ENCODE measurements around the gene LTN1.
"Not testable (repeated sequence)": the region's sequence is repeated elsewhere in the genome, so short reads cannot be mapped to it uniquely, and the experiment has no call there.

The LTN1 gene

DNA sequence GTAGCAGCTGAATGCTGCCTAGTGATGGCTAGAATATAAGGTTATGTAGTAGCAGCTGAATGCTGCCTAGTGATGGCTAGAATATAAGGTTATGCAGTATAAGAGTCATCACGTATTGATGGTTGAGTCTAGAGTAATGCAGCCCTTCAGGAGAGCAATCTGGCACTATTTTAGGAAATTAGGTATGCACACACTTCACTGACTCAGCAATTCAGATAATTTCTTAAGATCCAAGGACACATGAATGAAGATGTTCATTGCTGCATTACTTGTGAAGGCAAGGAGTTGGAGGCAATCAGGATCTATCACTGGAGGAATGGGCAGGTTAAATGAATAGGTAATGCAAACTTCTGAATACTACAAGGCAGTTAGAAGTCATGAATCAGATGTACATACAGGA is 13.6 kb downstream of the LTN1 start:
- no peak for FAIRE-seq

DNA sequence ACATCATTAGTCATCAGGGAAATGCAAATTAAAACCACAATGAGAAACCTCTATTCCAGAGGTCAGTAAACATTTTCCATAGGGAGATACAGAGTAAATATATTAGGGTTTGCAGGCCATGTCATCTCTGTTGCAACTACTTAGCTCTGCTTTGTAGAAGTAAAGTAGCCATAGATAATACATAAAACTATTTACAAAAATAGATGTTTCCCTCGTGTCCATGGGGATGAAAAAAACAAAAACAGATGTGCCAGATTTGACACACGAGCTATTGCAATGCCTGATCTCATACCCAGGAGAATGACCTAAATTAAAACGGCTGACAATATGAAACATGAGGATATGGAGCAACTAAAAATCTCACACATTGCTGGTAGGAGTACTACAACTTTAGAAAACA is 17.3 kb downstream of the LTN1 start:
- no peak for FAIRE-seq

DNA sequence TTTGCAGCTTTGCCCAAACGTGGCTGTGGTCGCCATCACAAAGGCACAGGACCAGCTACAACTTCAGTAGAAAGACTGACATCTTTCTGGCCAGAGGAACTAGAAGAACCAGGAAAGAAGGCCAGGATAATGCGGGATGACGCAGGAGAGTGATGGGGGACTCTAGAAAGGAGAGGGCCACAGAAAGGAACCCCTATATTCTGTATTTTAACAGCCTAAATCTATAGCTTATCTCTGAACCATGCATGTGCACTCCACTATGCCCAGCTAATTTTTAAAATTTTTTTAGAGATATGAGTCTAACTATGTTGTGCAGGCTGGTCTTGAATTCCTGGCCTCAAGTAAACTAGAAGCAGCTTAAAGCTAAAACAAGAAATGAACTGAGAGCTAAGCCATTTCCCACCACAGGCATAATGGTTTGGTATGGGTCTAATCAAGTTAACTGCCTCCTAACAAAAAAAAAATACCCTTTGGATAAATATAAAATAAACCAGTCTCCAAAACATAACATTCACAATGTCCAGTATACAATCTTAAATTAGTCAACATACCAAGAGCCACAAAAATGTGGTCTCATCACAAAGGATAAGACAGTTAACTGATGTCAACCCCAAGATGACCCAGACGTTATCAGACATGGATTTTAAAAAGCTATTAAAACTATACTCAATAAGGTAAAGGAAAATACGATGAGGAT is 18.0 kb downstream of the LTN1 start:
- FAIRE-seq, result peak; percentile 31

DNA sequence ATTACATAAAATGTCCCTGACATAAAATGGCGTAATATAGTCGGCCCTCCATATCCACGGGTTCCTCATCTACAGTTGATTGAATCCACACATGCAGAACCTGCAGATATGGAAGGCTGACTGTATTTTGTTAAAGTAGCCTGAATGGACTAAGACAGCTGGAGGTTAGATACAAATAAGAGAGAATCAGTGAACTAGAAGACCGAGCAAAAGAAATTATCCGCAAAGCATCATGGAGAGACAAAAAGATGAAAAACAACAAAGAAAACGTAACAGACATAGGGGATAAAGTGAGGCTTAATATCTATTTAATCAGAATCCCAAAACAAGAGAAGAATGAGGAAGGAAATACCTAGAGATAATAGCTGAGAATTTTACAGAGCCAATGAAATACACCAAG is 20.3 kb downstream of the LTN1 start:
- no peak for FAIRE-seq

DNA sequence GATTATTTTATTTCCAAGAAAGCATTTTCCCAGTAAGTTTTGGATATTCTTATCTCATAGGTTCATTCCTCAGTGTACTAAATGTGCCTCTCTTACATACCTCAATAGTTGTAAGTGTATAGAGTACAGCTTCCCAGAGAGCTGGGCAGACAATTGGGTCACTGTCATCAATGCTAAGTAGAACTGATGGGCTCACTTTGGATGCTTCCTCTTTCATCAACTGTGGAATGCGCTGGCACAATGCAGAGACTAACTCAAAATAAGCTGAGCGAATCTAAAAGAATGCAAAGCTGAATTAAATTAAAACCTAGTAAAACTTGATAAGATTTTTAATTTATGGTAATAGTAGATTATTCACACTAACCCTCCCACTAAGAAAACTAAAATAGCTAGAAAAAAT is 21.5 kb downstream of the LTN1 start:
- no peak for FAIRE-seq

- FAIRE-seq, result no peak
Observed at GRCh38 chr21:28963831-28964230, 28.8 kb downstream of the LTN1 start.

- FAIRE-seq, result no peak
Observed at GRCh38 chr21:28962465-28962864, 30.2 kb downstream of the LTN1 start.

- FAIRE-seq, result no peak
Observed at GRCh38 chr21:28961927-28962326, 30.8 kb downstream of the LTN1 start.

DNA sequence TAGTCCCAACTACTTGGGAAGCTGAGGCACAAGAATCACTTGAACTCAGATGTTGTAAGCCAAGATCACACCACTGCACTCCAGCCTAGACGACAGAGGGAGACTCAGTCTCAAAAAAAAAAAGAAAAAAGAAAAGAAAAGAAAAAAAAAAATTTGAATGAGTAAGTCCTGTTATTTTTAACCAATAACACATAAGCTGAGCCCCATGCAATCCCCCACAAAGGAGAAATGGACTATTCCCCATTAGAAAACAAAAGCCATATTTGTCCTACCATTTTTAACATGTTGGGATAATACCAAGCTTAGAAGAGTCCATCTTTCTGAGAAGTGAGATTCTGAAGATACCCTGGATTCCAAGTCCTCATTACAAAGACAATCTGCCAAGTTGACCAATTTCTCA is 32.4 kb downstream of the LTN1 start:
- no peak for FAIRE-seq

DNA sequence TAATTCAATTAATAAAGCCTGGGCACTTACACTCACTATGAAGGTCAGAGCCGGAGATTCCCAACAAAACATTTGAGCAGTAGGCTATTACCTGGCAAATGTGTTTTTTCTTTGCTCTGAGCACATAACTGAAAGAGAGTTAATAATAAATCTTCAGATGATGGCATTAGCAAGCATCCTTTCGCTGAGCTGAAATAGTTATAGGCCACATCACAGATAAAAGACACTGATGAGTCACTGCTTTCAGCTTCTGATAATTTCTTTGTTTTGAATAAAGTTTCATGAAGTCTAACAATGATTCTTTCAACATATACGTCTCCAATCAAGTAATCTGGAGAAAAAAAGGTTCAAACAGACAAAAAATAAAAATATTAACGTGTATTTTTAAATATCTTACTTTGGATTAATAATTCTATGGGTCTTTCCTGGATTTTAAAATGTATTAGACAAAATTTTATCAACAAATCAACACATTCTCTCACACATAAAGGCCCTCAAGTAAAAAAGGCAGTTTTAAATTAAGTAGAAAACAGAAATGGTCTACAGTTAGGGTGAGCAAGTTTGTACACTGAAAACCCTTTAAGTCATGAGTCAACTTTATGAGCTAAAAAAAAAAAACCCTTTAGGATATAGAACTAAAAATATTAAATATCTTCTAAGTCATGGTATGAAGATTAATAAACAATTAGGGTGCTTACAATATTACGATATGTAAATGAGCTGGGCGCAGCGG is 33.1 kb downstream of the LTN1 start:
- FAIRE-seq, result no peak

GRCh38 chr21:28953247-28953646 is 39.4 kb downstream of the LTN1 start:
- no peak for FAIRE-seq

GRCh38 chr21:28952686-28953085 is 40.0 kb downstream of the LTN1 start:
- no peak for FAIRE-seq

DNA sequence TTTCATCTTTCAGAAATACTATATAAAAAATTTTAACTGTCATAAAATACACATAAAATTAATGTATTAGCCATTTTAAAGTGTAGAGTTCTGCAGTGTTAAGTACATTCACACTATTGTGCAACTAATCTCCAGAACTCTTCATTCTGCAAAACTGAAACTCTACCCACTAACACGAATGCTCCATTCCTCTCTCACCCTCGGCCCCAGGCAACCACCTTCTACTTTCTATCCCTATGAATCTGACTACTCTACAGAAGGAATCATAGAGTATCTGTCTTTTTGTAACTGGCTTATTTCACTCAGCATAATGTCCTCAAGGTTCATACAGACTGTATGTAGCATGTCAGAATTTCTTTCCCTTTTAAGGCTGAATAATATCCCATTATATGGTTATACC is 43.4 kb downstream of the LTN1 start:
- no peak for FAIRE-seq

GRCh38 chr21:28944296-28944695 is 48.4 kb downstream of the LTN1 start:
- FAIRE-seq, result no peak

DNA sequence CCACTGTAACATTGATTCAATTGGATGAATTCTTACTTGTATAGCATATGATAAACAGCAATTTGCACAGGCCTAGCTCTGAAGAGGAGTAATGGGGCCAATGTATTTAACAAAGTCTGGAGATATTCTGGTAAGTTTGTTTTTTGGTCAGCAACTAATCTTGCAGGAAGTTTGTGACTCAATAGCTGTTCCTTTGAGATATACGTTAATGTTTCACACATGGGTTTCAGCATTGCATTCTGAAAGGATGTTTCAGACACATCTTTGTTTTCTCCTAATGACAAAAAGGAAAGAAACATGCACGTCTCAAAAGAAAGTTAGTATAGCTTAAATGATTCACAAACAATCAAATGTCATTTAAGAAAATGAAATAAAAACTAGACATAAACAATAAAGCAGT is 49.0 kb downstream of the LTN1 start:
- no peak for FAIRE-seq

- FAIRE-seq, result no peak
Observed at GRCh38 chr21:28938726-28939125, 54.0 kb downstream of the LTN1 start.

DNA sequence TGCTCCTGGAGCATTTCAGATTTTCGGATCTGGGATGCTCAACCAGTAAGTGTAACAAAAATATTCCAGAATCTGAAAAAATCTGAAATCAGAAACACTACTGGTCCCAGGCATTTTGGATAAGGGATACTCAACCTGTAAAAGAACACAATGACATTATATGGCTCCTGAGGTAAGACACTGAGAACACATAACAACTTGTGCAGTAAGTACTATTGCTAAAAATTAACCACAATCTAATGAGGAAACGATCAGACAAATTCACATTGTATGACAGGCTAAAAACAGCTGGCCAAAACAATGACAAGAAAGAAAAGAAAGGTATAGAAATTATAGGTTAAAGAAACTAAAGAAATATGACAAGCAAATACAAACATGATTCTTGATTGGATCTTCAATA is 54.9 kb downstream of the LTN1 start:
- no peak for FAIRE-seq

GRCh38 chr21:28936721-28937120 is 56.0 kb downstream of the LTN1 start:
- FAIRE-seq, result no peak

GRCh38 chr21:28936036-28936435 is 56.6 kb downstream of the LTN1 start:
- FAIRE-seq, result peak; percentile 41

DNA sequence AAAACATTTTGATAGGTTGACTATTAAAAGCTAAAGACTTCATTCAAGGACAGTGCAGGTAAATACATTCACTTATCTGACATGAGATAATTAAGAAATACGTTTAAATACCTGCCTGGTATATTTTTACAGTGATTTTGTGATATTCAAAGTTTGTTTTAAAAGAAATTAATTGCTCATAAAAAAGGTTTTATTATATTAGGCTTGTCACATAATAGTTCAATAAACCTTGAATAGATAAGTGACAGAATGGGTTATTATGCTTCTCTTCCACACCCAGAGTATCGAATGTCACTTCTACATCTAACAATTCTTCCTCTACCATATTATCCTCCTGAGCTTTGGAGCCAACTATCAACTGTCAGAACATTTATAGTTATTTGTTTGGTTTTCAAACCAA is 60.0 kb downstream of the LTN1 start:
- no peak for FAIRE-seq

GRCh38 chr21:28931708-28932372 is 60.8 kb downstream of the LTN1 start:
- not testable (repeated sequence) for FAIRE-seq

- FAIRE-seq, result no peak
Observed at GRCh38 chr21:28928578-28929420, 63.9 kb downstream of the LTN1 start.

GRCh38 chr21:28927130-28927529 is 65.5 kb downstream of the LTN1 start:
- no peak for FAIRE-seq

Data from endometrium (tissue), 2 donors.